HG02938 (cell line): Measurements from ENCODE around the gene CCDC142.
A peak's percentile ranks its signal among the peaks of the same experiment; 100 is the strongest.

Experiments
- ATAC-seq: cut with Tn5 transposase; IDR thresholded peaks from one replicate; pipeline ENCODE4 v1.9.1; 2021; ENCODE audit warnings: mild to moderate bottlenecking, moderate library complexity; ENCODE audit not compliant: unreplicated experiment

Gene CCDC142

GRCh38 chr2:74514368-74515270 is 31.8 kb upstream of the CCDC142 start, which contains the start of gene TLX2:
TLX2 (plus strand) TSS chr2:74514450; CDS start chr2:74514807, 357 bp downstream.
- ATAC-seq, result no peak

GRCh38 chr2:74513605-74514367 is 31.0 kb upstream of the CCDC142 start:
- ATAC-seq, result no peak

- no peak for ATAC-seq
Observed at GRCh38 chr2:74512744-74513604, 30.2 kb upstream of the CCDC142 start.

GRCh38 chr2:74511104-74511989 is 28.5 kb upstream of the CCDC142 start:
- ATAC-seq, result no peak

GRCh38 chr2:74510272-74510671 is 27.5 kb upstream of the CCDC142 start:
- ATAC-seq, result no peak

- peak; percentile 1 for ATAC-seq
Observed at GRCh38 chr2:74507926-74508520, 25.2 kb upstream of the CCDC142 start.

GRCh38 chr2:74507145-74507925 is 24.5 kb upstream of the CCDC142 start, which contains the start of gene PCGF1:
PCGF1 (minus strand) TSS chr2:74507695; CDS start chr2:74507668, 27 bp downstream.
- ATAC-seq, result peak; percentile 96

GRCh38 chr2:74505448-74506246 is 22.8 kb upstream of the CCDC142 start:
- ATAC-seq, result no peak

- no peak for ATAC-seq
Observed at GRCh38 chr2:74504591-74504990, 21.8 kb upstream of the CCDC142 start.

- no peak for ATAC-seq
Observed at GRCh38 chr2:74503506-74504475, 21.0 kb upstream of the CCDC142 start.

GRCh38 chr2:74502720-74503505 is 20.1 kb upstream of the CCDC142 start:
- peak; percentile 31 for ATAC-seq

- no peak for ATAC-seq
Observed at GRCh38 chr2:74502147-74502719, 19.4 kb upstream of the CCDC142 start.

GRCh38 chr2:74501335-74502071 is 18.7 kb upstream of the CCDC142 start:
- no peak for ATAC-seq

GRCh38 chr2:74500578-74500946 is 17.8 kb upstream of the CCDC142 start:
- no peak for ATAC-seq
